HG03575 (cell line): Measurements from ENCODE around the gene SELENOI.

Source experiments
- ATAC-seq: cut with Tn5 transposase; IDR thresholded peaks from one replicate; pipeline ENCODE4 v1.9.1; 2021; ENCODE audit not compliant: unreplicated experiment, insufficient number of reproducible peaks, low FRiP score; ENCODE audit errors: extremely low read depth

Gene SELENOI

GRCh38 chr2:26432859-26433258 lies 86.9 kb downstream of the SELENOI start:
- no peak for ATAC-seq

- no peak for ATAC-seq
These were observed 89.2 kb downstream of the SELENOI start for GRCh38 chr2:26435106-26435505.

GRCh38 chr2:26438526-26438925 lies 92.6 kb downstream of the SELENOI start:
- no peak for ATAC-seq

- ATAC-seq = no peak
These were observed 93.0 kb downstream of the SELENOI start for GRCh38 chr2:26438926-26439325.

- no peak for ATAC-seq
These were observed 96.4 kb downstream of the SELENOI start for GRCh38 chr2:26442301-26442700.

GRCh38 chr2:26442707-26443106 lies 96.8 kb downstream of the SELENOI start:
- no peak for ATAC-seq

- no peak for ATAC-seq
These were observed 98.3 kb downstream of the SELENOI start for GRCh38 chr2:26444236-26444635.
